ENCODE data around the gene STX12.
A peak's percentile ranks its signal among the peaks of the same experiment; 100 is the strongest.
"Not testable (repeated sequence)": the region's sequence is repeated elsewhere in the genome, so short reads cannot be mapped to it uniquely, and the experiment has no call there.

Gene STX12

GRCh38 chr1:27862671-27863537 lies 89.9 kb downstream of the STX12 start:
- Histone ChIP-seq H3K27ac (ENCODE audit: low read length) (no peak overlapping the region), H3K9ac (ENCODE audit: low read length) (no peak overlapping the region), H3K36me3 (ENCODE audit: control insufficient read depth, low read depth, low read length) (no peaks in the 10 kb centered on the region), H3K9me3 (ENCODE audit: control insufficient read depth, low read depth, low read length) (no peaks in the 10 kb centered on the region), H3K4me1 (ENCODE audit: control insufficient read depth, low read depth, low read length) (no peaks in the 10 kb centered on the region), H3K4me3 (ENCODE audit: low read length) (no peak overlapping the region), H3K27me3 (ENCODE audit: control insufficient read depth, insufficient read depth, low read length) (no peaks in the 10 kb centered on the region)

- Histone ChIP-seq H3K36me3 (ENCODE audit: control insufficient read depth, low read depth, low read length) (no peaks in the 10 kb centered on the region), H3K27ac (ENCODE audit: low read length) (no peak overlapping the region), H3K9me3 (ENCODE audit: control insufficient read depth, low read depth, low read length) (no peaks in the 10 kb centered on the region), H3K4me1 (ENCODE audit: control insufficient read depth, low read depth, low read length) (no peaks in the 10 kb centered on the region), H3K9ac (ENCODE audit: low read length) (no peak overlapping the region), H3K27me3 (ENCODE audit: control insufficient read depth, insufficient read depth, low read length) (no peaks in the 10 kb centered on the region), H3K4me3 (ENCODE audit: low read length) (no peak overlapping the region)
Observed at GRCh38 chr1:27863538-27863915, 90.5 kb downstream of the STX12 start.

DNA sequence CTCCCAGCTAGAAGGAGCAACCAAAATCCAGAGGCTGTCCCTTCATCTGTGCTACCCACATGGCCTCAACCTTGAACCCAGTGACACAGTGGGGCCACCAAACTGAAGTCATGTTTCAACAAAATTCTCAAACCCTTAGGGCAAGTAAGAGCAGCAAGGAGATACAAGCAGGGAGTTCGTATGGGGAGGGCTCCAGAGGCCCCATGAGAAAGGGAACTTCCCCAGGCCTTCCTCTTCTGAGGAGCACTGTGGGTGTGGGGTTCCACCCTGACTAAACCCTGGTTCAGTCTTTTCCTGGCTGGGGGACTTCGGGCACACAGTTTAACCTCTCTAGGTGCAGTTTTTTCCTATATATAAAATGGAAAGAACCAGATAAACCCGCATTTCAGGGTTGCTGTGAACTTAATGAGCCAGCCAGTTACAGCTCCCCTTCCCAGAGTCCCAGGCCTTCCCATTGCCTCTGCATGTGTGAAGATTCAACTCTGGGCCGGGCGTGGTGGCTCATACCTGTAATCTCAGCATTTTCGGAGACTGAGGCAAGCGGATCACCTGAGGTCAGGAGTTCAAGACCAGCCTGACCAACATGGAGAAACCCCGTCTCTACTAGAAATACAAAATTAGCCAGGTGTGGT lies 91.4 kb downstream of the STX12 start:
- no peaks in the 10 kb centered on the region for H3K4me1 ChIP-seq (ENCODE audit: control insufficient read depth, low read depth, low read length)
- H3K9ac ChIP-seq (ENCODE audit: low read length), result no peak overlapping the region
- no peaks in the 10 kb centered on the region for H3K9me3 ChIP-seq (ENCODE audit: control insufficient read depth, low read depth, low read length)
- no peaks in the 10 kb centered on the region for H3K27me3 ChIP-seq (ENCODE audit: control insufficient read depth, insufficient read depth, low read length)
- H3K4me3 ChIP-seq (ENCODE audit: low read length), result no peak overlapping the region
- no peak overlapping the region for H3K27ac ChIP-seq (ENCODE audit: low read length)
- H3K36me3 ChIP-seq (ENCODE audit: control insufficient read depth, low read depth, low read length), result no peaks in the 10 kb centered on the region

DNA sequence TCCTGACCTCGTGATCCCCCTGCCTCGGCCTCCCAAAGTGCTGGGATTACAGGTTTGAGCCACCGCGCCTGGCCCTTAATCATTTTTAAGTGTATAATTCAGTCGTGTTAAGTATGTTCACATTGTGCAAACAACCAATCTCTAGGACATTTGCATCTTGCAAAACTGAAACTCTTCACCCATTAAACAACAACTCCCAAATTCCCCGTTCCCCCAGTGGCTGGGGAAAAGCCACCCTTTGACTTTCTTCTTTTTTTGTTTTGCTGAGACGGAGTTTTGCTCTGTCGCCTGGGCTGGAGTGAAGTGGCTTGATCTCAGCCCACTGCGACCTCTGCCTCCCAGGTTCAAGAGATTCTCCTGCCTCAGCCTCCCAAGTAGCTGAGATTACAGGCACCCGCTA lies 92.8 kb downstream of the STX12 start:
- Histone ChIP-seq H3K9ac (ENCODE audit: low read length) (no peak overlapping the region), H3K27me3 (ENCODE audit: control insufficient read depth, insufficient read depth, low read length) (no peaks in the 10 kb centered on the region), H3K4me1 (ENCODE audit: control insufficient read depth, low read depth, low read length) (no peaks in the 10 kb centered on the region), H3K36me3 (ENCODE audit: control insufficient read depth, low read depth, low read length) (no peaks in the 10 kb centered on the region), H3K9me3 (ENCODE audit: control insufficient read depth, low read depth, low read length) (no peaks in the 10 kb centered on the region), H3K4me3 (ENCODE audit: low read length) (no peak overlapping the region), H3K27ac (ENCODE audit: low read length) (no peak overlapping the region)

DNA sequence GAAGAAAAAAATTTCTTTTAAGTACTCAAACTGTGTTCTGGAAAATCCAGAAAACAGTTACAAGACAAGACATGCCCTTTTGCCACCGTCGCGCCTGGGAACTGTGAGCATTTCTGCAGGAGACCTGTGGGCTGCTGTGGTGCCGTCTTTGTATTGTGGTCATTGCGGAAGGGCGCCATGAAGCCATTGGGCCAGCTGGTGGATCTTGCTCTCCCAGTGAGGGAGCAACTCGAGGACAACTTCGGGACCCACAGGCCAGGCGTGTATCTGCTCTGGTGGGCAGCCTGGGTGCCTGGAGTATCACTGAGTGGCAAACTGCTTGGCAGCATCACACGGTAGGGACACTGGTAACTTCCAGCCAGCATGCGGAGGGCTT lies 95.5 kb downstream of the STX12 start:
- H3K36me3 ChIP-seq (ENCODE audit: control insufficient read depth, low read depth, low read length), result no peaks in the 10 kb centered on the region
- H3K27ac ChIP-seq (ENCODE audit: low read length), result no peak overlapping the region
- H3K4me1 ChIP-seq (ENCODE audit: control insufficient read depth, low read depth, low read length), result no peaks in the 10 kb centered on the region
- H3K9ac ChIP-seq (ENCODE audit: low read length), result no peak overlapping the region
- no peak overlapping the region for H3K4me3 ChIP-seq (ENCODE audit: low read length)
- H3K9me3 ChIP-seq (ENCODE audit: control insufficient read depth, low read depth, low read length), result no peaks in the 10 kb centered on the region
- H3K27me3 ChIP-seq (ENCODE audit: control insufficient read depth, insufficient read depth, low read length), result peaks cover 10% of the 10 kb centered on the region

GRCh38 chr1:27868932-27869718 lies 96.1 kb downstream of the STX12 start:
- no peaks in the 10 kb centered on the region for H3K4me1 ChIP-seq (ENCODE audit: control insufficient read depth, low read depth, low read length)
- H3K27ac ChIP-seq (ENCODE audit: low read length), result no peak overlapping the region
- H3K4me3 ChIP-seq (ENCODE audit: low read length), result no peak overlapping the region
- H3K9ac ChIP-seq (ENCODE audit: low read length), result no peak overlapping the region
- H3K36me3 ChIP-seq (ENCODE audit: control insufficient read depth, low read depth, low read length), result no peaks in the 10 kb centered on the region
- H3K9me3 ChIP-seq (ENCODE audit: control insufficient read depth, low read depth, low read length), result no peaks in the 10 kb centered on the region
- peaks cover 12% of the 10 kb centered on the region for H3K27me3 ChIP-seq (ENCODE audit: control insufficient read depth, insufficient read depth, low read length)

GRCh38 chr1:27869719-27870085 lies 96.7 kb downstream of the STX12 start:
- Histone ChIP-seq H3K27ac (ENCODE audit: low read length) (no peak overlapping the region), H3K4me3 (ENCODE audit: low read length) (no peak overlapping the region), H3K36me3 (ENCODE audit: control insufficient read depth, low read depth, low read length) (no peaks in the 10 kb centered on the region), H3K9ac (ENCODE audit: low read length) (no peak overlapping the region), H3K27me3 (ENCODE audit: control insufficient read depth, insufficient read depth, low read length) (peaks cover 12% of the 10 kb centered on the region), H3K4me1 (ENCODE audit: control insufficient read depth, low read depth, low read length) (no peaks in the 10 kb centered on the region), H3K9me3 (ENCODE audit: control insufficient read depth, low read depth, low read length) (no peaks in the 10 kb centered on the region)

DNA sequence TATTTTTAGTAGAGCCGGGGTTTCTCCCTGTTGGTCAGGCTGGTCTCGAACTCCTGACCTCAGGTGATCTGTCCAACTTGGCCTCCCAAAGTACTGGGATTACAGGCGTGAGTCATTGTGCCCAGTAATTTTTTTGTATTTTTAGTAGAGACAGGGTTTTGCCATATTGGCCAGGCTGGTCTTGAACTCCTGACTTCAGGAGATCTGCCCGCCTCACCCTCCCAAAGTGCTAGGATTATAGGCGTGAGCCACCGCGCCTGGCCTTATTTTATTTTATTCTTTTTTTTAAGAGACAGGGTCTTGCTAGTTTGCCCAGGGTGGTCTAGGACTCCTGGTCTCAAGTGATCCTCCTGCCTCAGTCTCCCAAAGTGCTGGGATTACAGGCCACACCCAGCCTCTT lies 98.1 kb downstream of the STX12 start:
- H3K27me3 ChIP-seq (ENCODE audit: control insufficient read depth, insufficient read depth, low read length), result peaks cover 12% of the 10 kb centered on the region
- H3K4me1 ChIP-seq (ENCODE audit: control insufficient read depth, low read depth, low read length); H3K9me3 ChIP-seq (ENCODE audit: control insufficient read depth, low read depth, low read length): not testable (repeated sequence)

GRCh38 chr1:27872059-27872801 lies 99.2 kb downstream of the STX12 start, which contains the start of gene THEMIS2:
TSS of gene THEMIS2 (plus strand) at chr1:27872544. CDS start at chr1:27872572, 28 bp downstream.
- Histone ChIP-seq H3K9me3 (ENCODE audit: control insufficient read depth, low read depth, low read length) (no peaks in the 10 kb centered on the region), H3K27ac (ENCODE audit: low read length) (no peak within 1 kb of the TSS), H3K36me3 (ENCODE audit: control insufficient read depth, low read depth, low read length) (no peaks in the 10 kb centered on the region), H3K4me3 (ENCODE audit: low read length) (peak within 1 kb of the TSS; percentile 83), H3K9ac (ENCODE audit: low read length) (peak within 1 kb of the TSS; percentile 45), H3K4me1 (ENCODE audit: control insufficient read depth, low read depth, low read length) (no peaks in the 10 kb centered on the region), H3K27me3 (ENCODE audit: control insufficient read depth, insufficient read depth, low read length) (peaks cover 12% of the 10 kb centered on the region)

More for the DNA sequence above, 98.1 kb downstream of the STX12 start:
- not testable (repeated sequence) for H3K27ac ChIP-seq (ENCODE audit: low read length); H3K36me3 ChIP-seq (ENCODE audit: control insufficient read depth, low read depth, low read length); H3K4me3 ChIP-seq (ENCODE audit: low read length); H3K9ac ChIP-seq (ENCODE audit: low read length)

DNA sequence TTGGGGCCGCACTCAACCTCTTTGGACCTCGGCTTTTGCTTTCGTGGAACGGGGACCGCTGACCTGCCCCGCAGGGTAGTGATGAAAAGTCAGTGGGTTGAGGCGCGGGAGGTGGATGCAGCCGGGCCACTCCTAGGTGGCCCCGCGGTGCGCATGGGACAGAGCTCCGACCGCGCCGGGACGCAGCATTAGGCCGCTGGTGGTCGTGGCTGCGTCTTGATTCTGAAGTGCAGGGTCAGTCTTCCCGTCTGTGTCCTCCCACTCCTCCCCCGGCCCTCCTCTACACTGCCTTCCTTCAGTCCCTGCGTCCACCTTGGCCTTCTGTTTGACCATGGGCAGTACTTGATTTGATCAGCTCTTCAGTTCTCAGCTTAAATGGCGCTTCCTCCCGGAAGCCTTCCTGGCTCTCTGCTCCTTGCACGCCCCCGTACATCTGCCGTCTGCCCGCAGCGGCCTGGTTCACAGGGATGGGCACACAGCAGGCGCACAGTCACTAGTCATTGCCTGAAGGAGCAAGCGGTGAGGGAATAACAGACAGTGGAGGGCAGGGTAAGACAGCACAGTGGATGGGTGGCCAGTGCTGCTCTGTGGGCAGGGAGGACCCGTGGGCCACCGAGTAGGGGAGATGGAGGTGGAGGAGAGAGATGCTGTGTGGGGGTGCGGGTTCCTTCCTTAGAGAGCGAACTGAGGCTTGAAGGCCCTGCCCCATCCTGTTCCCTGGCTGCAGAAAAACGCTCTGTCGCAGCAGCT lies 100.0 kb downstream of the STX12 start:
- Histone ChIP-seq H3K27ac (ENCODE audit: low read length) (no peak overlapping the region), H3K4me1 (ENCODE audit: control insufficient read depth, low read depth, low read length) (no peaks in the 10 kb centered on the region), H3K4me3 (ENCODE audit: low read length) (peak overlapping the region; percentile 83), H3K9ac (ENCODE audit: low read length) (peak overlapping the region; percentile 45), H3K36me3 (ENCODE audit: control insufficient read depth, low read depth, low read length) (no peaks in the 10 kb centered on the region), H3K27me3 (ENCODE audit: control insufficient read depth, insufficient read depth, low read length) (peaks cover 12% of the 10 kb centered on the region), H3K9me3 (ENCODE audit: control insufficient read depth, low read depth, low read length) (no peaks in the 10 kb centered on the region)
